ENCODE data around the gene MTURN.

MTURN gene

GRCh38 chr7:30168835-30169573, 34.2 kb downstream of the MTURN start:
- H3K4me3 ChIP-seq (ENCODE audit: low read depth, low read length) = no peak overlapping the region
- peak; percentile 23 for TF ChIP-seq CTCF (IDR thresholded peaks at IDR 0.05; ENCODE audit: low read depth, low read length, missing control alignments)
- DNase-seq (ENCODE audit: low read depth) = peak; percentile 76
- in situ Hi-C loops (cut with HindIII; ENCODE audit: low sequenced_read_pairs) = no loop called here

- in situ Hi-C loops (cut with HindIII; ENCODE audit: low sequenced_read_pairs) = no loop called here
- no peak for DNase-seq (ENCODE audit: low read depth)
- no peak overlapping the region for H3K4me3 ChIP-seq (ENCODE audit: low read depth, low read length)
- no peak for TF ChIP-seq CTCF (IDR thresholded peaks at IDR 0.05; ENCODE audit: low read depth, low read length, missing control alignments)
These were observed 34.8 kb downstream of the MTURN start for GRCh38 chr7:30169579-30169978.

GRCh38 chr7:30170476-30171205, 35.9 kb downstream of the MTURN start:
- in situ Hi-C loops (cut with HindIII; ENCODE audit: low sequenced_read_pairs) = no loop called here
- no peak overlapping the region for H3K4me3 ChIP-seq (ENCODE audit: low read depth, low read length)
- TF ChIP-seq CTCF (IDR thresholded peaks at IDR 0.05; ENCODE audit: low read depth, low read length, missing control alignments) = no peak
- DNase-seq (ENCODE audit: low read depth) = no peak

GRCh38 chr7:30171766-30172447, 37.1 kb downstream of the MTURN start:
- DNase-seq (ENCODE audit: low read depth) = no peak
- TF ChIP-seq CTCF (IDR thresholded peaks at IDR 0.05; ENCODE audit: low read depth, low read length, missing control alignments) = no peak
- in situ Hi-C loops (cut with HindIII; ENCODE audit: low sequenced_read_pairs) = no loop called here
- no peak overlapping the region for H3K4me3 ChIP-seq (ENCODE audit: low read depth, low read length)

GRCh38 chr7:30172451-30172850, 37.7 kb downstream of the MTURN start:
- DNase-seq (ENCODE audit: low read depth) = no peak
- no peak for TF ChIP-seq CTCF (IDR thresholded peaks at IDR 0.05; ENCODE audit: low read depth, low read length, missing control alignments)
- in situ Hi-C loops (cut with HindIII; ENCODE audit: low sequenced_read_pairs) = no loop called here
- no peak overlapping the region for H3K4me3 ChIP-seq (ENCODE audit: low read depth, low read length)

GRCh38 chr7:30173058-30173897, 38.5 kb downstream of the MTURN start:
- peak; percentile 45 for TF ChIP-seq CTCF (IDR thresholded peaks at IDR 0.05; ENCODE audit: low read depth, low read length, missing control alignments)
- DNase-seq (ENCODE audit: low read depth) = peak; percentile 88
- H3K4me3 ChIP-seq (ENCODE audit: low read depth, low read length) = no peak overlapping the region
- in situ Hi-C loops (cut with HindIII; ENCODE audit: low sequenced_read_pairs) = no loop called here

Data from astrocyte of the cerebellum (primary cell).